Uterus (tissue), 2 donors: ENCODE measurements around the gene TTYH1.
"Not testable (repeated sequence)": the region's sequence is repeated elsewhere in the genome, so short reads cannot be mapped to it uniquely, and the experiment has no call there.

Experiments
- CTCF ChIP-seq, 4 experiments: fragments of 200-600 bp in 2 of 4; fragments of 450-650 bp in 2 of 4; sonication (generic) in 2 of 4; IDR thresholded peaks; one replicate each; pipeline ENCODE4 v1.5.1; 2016 to 2019; ENCODE audit warnings: antibody characterized with exemption in 4 of 4, mild to moderate bottlenecking in 2 of 4, moderate library complexity in 1 of 4
- POLR2A ChIP-seq, 2 donors: fragments of 450-650 bp; IDR thresholded peaks; one replicate each; pipeline ENCODE4 v1.6.1; 2016; ENCODE audit warnings: antibody characterized with exemption in 2 of 2, mild to moderate bottlenecking in 1 of 2, moderate library complexity in 1 of 2

GRCh38 chr19:54369688-54370433, 45.4 kb upstream of the TTYH1 start:
- not testable (repeated sequence) for TF ChIP-seq CTCF, POLR2A (IDR thresholded peaks at IDR 0.05)
